GM18858 (cell line): Measurements from ENCODE around the gene TMEM52B.
A peak's percentile ranks its signal among the peaks of the same experiment; 100 is the strongest.
"Not testable (repeated sequence)": the region's sequence is repeated elsewhere in the genome, so short reads cannot be mapped to it uniquely, and the experiment has no call there.

ENCODE experiments used
- ATAC-seq: cut with Tn5 transposase; IDR thresholded peaks from one replicate; pipeline ENCODE4 v1.9.1; 2021; ENCODE audit not compliant: unreplicated experiment

The TMEM52B gene

GRCh38 chr12:10170216-10170615 is 8.6 kb upstream of the TMEM52B start:
- no peak for ATAC-seq

- no peak for ATAC-seq
These were observed 6.7 kb upstream of the TMEM52B start, which contains the start of gene OLR1 for GRCh38 chr12:10171973-10172728. Gene OLR1, minus strand, starts transcription at chr12:10172132. Its CDS starts 55 bp downstream, at chr12:10172077.

GRCh38 chr12:10174986-10175614 is 3.7 kb upstream of the TMEM52B start:
- ATAC-seq: no peak

GRCh38 chr12:10175846-10176636 is 2.8 kb upstream of the TMEM52B start:
- ATAC-seq: no peak

GRCh38 chr12:10179776-10180181 is 947 bp downstream of the TMEM52B start:
- no peak for ATAC-seq

- no peak for ATAC-seq
These were observed 3.7 kb downstream of the TMEM52B start for GRCh38 chr12:10182354-10183049.

- no peak for ATAC-seq
These were observed 5.5 kb downstream of the TMEM52B start for GRCh38 chr12:10184261-10184843.

GRCh38 chr12:10186299-10186698 is 7.5 kb downstream of the TMEM52B start:
- ATAC-seq: no peak

- ATAC-seq: not testable (repeated sequence)
These were observed 8.1 kb downstream of the TMEM52B start for GRCh38 chr12:10186958-10187357.

GRCh38 chr12:10189653-10190052 is 10.8 kb downstream of the TMEM52B start:
- ATAC-seq: no peak

- ATAC-seq: peak; percentile 82
These were observed 11.9 kb downstream of the TMEM52B start for GRCh38 chr12:10190558-10191388.

GRCh38 chr12:10191865-10192264 is 13.0 kb downstream of the TMEM52B start:
- ATAC-seq: no peak

- ATAC-seq: no peak
These were observed 15.4 kb downstream of the TMEM52B start for GRCh38 chr12:10194160-10194670.

- ATAC-seq: peak; percentile 95
These were observed 17.4 kb downstream of the TMEM52B start for GRCh38 chr12:10196210-10196609.

- ATAC-seq: no peak
These were observed 19.0 kb downstream of the TMEM52B start for GRCh38 chr12:10197879-10198278.

- not testable (repeated sequence) for ATAC-seq
These were observed 25.7 kb downstream of the TMEM52B start for GRCh38 chr12:10204495-10204894.

GRCh38 chr12:10205220-10205807 is 26.5 kb downstream of the TMEM52B start:
- no peak for ATAC-seq

GRCh38 chr12:10207136-10207535 is 28.3 kb downstream of the TMEM52B start:
- no peak for ATAC-seq

GRCh38 chr12:10210225-10210624 is 31.4 kb downstream of the TMEM52B start:
- ATAC-seq: no peak
